Measurements from ENCODE around the gene HKDC1. TPM values are rescaled to one million over a fixed set of nuclear protein-coding genes. Genes with fewer than 3 reads are reported as not detected.

The HKDC1 gene
- total RNA-seq, 1 experiment from 2014 or later, result 1.7 TPM

DNA sequence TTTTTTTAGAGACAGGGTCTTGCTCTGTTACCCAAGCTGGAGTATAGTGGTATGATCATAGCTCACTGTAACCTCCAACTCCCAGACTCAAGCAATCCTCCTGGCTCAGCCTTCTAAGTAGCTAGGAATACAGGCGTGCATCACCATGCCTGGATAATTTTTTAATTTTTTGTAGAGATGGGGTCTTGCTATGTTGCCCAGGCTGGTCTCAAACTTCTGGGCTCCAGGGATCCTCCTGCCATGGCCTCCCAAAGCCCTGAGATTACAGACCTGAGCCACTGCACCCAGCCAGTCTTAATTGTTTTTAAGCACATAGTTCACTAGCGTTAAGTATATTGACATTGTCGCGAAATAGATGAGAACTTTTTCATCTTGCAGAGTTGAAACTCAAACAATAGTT, 38.1 kb upstream of the HKDC1 start:
- H3K27ac ChIP-seq (ENCODE audit: low read depth, low read length), result no peak overlapping the region
- POLR2A ChIA-PET, result no interaction called here
- H3K79me2 ChIP-seq (ENCODE audit: insufficient read depth, low read length), result peaks cover 69% of the 10 kb centered on the region
- H4K20me1 ChIP-seq (ENCODE audit: insufficient read depth), result no peaks in the 10 kb centered on the region
- no peak overlapping the region for H3K4me3 ChIP-seq (replicated peaks in 1 of 2; ENCODE audit: low read depth in 1 of 2, low read length in 2 of 2)
- H3K27me3 ChIP-seq (ENCODE audit: insufficient read depth, low read length), result no peaks in the 10 kb centered on the region
- no peak overlapping the region for H3K4me2 ChIP-seq (ENCODE audit: low read length)
- no peak for TF ChIP-seq EGR1 (IDR thresholded peaks at IDR 0.05; ENCODE audit: low read depth)
- no peak for TF ChIP-seq SIN3A (IDR thresholded peaks at IDR 0.05; ENCODE audit: low read depth)
- TF ChIP-seq POLR2AphosphoS5 (IDR thresholded peaks at IDR 0.05; ENCODE audit: low read depth, low read length), result no peak
- TF ChIP-seq, protein P1, sequence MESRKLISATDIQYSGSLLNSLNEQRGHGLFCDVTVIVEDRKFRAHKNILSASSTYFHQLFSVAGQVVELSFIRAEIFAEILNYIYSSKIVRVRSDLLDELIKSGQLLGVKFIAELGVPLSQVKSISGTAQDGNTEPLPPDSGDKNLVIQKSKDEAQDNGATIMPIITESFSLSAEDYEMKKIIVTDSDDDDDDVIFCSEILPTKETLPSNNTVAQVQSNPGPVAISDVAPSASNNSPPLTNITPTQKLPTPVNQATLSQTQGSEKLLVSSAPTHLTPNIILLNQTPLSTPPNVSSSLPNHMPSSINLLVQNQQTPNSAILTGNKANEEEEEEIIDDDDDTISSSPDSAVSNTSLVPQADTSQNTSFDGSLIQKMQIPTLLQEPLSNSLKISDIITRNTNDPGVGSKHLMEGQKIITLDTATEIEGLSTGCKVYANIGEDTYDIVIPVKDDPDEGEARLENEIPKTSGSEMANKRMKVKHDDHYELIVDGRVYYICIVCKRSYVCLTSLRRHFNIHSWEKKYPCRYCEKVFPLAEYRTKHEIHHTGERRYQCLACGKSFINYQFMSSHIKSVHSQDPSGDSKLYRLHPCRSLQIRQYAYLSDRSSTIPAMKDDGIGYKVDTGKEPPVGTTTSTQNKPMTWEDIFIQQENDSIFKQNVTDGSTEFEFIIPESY (IDR thresholded peaks at IDR 0.05; ENCODE audit: extremely low read depth, insufficient replicate concordance, low read length), result no peak
- TF ChIP-seq, protein P2, sequence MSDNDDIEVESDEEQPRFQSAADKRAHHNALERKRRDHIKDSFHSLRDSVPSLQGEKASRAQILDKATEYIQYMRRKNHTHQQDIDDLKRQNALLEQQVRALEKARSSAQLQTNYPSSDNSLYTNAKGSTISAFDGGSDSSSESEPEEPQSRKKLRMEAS (IDR thresholded peaks at IDR 0.05), result no peak
- no peak for TF ChIP-seq FOSL1 (IDR thresholded peaks at IDR 0.05; ENCODE audit: low read depth)
- TF ChIP-seq CBX3 (IDR thresholded peaks at IDR 0.05; ENCODE audit: low read depth), result no peak
- TF ChIP-seq, protein P3, sequence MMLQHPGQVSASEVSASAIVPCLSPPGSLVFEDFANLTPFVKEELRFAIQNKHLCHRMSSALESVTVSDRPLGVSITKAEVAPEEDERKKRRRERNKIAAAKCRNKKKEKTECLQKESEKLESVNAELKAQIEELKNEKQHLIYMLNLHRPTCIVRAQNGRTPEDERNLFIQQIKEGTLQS (IDR thresholded peaks at IDR 0.05), result no peak
- TF ChIP-seq, protein P4, sequence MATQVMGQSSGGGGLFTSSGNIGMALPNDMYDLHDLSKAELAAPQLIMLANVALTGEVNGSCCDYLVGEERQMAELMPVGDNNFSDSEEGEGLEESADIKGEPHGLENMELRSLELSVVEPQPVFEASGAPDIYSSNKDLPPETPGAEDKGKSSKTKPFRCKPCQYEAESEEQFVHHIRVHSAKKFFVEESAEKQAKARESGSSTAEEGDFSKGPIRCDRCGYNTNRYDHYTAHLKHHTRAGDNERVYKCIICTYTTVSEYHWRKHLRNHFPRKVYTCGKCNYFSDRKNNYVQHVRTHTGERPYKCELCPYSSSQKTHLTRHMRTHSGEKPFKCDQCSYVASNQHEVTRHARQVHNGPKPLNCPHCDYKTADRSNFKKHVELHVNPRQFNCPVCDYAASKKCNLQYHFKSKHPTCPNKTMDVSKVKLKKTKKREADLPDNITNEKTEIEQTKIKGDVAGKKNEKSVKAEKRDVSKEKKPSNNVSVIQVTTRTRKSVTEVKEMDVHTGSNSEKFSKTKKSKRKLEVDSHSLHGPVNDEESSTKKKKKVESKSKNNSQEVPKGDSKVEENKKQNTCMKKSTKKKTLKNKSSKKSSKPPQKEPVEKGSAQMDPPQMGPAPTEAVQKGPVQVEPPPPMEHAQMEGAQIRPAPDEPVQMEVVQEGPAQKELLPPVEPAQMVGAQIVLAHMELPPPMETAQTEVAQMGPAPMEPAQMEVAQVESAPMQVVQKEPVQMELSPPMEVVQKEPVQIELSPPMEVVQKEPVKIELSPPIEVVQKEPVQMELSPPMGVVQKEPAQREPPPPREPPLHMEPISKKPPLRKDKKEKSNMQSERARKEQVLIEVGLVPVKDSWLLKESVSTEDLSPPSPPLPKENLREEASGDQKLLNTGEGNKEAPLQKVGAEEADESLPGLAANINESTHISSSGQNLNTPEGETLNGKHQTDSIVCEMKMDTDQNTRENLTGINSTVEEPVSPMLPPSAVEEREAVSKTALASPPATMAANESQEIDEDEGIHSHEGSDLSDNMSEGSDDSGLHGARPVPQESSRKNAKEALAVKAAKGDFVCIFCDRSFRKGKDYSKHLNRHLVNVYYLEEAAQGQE (IDR thresholded peaks at IDR 0.05; ENCODE audit: low read depth), result no peak
- TF ChIP-seq TCF7L2 (IDR thresholded peaks at IDR 0.05; ENCODE audit: borderline replicate concordance, extremely low read depth, insufficient read depth, insufficient read length), result no peak
- TF ChIP-seq EZH2phosphoT487 (IDR thresholded peaks at IDR 0.05; ENCODE audit: borderline replicate concordance), result no peak
- no peak for TF ChIP-seq ZNF274 (IDR thresholded peaks at IDR 0.05; ENCODE audit: low read depth, low read length)
- no peak for TF ChIP-seq ZFX (IDR thresholded peaks at IDR 0.05)
- TF ChIP-seq SP1 (IDR thresholded peaks at IDR 0.05; ENCODE audit: low read depth), result no peak
- TF ChIP-seq ELF1 (IDR thresholded peaks at IDR 0.05; ENCODE audit: borderline replicate concordance, low read depth), result no peak
- TF ChIP-seq POLR2A (IDR thresholded peaks at IDR 0.05; ENCODE audit: borderline replicate concordance, extremely low read depth, insufficient read depth, insufficient read length), result no peak
- TF ChIP-seq SRF (IDR thresholded peaks at IDR 0.05; ENCODE audit: low read depth), result no peak
- TF ChIP-seq RAD21 (IDR thresholded peaks at IDR 0.05; ENCODE audit: low read depth), result no peak
- no peak for DNase-seq (ENCODE audit: low read depth, low spot score)
- H3K9ac ChIP-seq (ENCODE audit: low read length), result no peak overlapping the region
- RAD21 ChIA-PET (ENCODE audit: low non-redundant PET in 1 of 2, low total read pairs in 2 of 2, uncharacterized antibody in 2 of 2, unreplicated experiment in 2 of 2), result no interaction called here
- no TSS peak for BruUV-seq (replicated peaks)
- ATAC-seq, result no peak
- H3K4me1 ChIP-seq (ENCODE audit: control insufficient read depth in 1 of 2, insufficient read depth in 2 of 2, low read length in 2 of 2), result peaks cover 5 to 19% of the 10 kb centered on the region in 2 experiments; a peak in 3 of 4 replicates
- no peak overlapping the region for H2AFZ ChIP-seq (ENCODE audit: low read depth, low read length, poor library complexity, severe bottlenecking)
- H3K9me3 ChIP-seq (ENCODE audit: control insufficient read depth in 1 of 2, insufficient read depth in 1 of 2, low read depth in 1 of 2, low read length in 2 of 2), result no peaks in the 10 kb centered on the region
- CTCF ChIA-PET, result interaction anchor here (1.2 kb wide), 1 partner anchor 226 kb away, joined by 3 read pairs; no protein-coding TSS in a partner anchor
- intact Hi-C loops (cut with micrococcal nuclease), result no loop called here
- H3K9me2 ChIP-seq (ENCODE audit: insufficient read depth), result no peaks in the 10 kb centered on the region
- peaks cover 13% of the 10 kb centered on the region in 2 experiments; a peak in 2 of 4 replicates for H3K36me3 ChIP-seq (ENCODE audit: control insufficient read depth in 1 of 2, insufficient read depth in 2 of 2, low read length in 2 of 2)
